Retina (tissue), 1 donor: ENCODE measurements around the gene HMGN4.
"Not testable (repeated sequence)": the region's sequence is repeated elsewhere in the genome, so short reads cannot be mapped to it uniquely, and the experiment has no call there.

Experiments
- DNase-seq: peaks from one replicate; pipeline ENCODE4 v3.0.0-alpha.2; 2016

Gene HMGN4

DNA sequence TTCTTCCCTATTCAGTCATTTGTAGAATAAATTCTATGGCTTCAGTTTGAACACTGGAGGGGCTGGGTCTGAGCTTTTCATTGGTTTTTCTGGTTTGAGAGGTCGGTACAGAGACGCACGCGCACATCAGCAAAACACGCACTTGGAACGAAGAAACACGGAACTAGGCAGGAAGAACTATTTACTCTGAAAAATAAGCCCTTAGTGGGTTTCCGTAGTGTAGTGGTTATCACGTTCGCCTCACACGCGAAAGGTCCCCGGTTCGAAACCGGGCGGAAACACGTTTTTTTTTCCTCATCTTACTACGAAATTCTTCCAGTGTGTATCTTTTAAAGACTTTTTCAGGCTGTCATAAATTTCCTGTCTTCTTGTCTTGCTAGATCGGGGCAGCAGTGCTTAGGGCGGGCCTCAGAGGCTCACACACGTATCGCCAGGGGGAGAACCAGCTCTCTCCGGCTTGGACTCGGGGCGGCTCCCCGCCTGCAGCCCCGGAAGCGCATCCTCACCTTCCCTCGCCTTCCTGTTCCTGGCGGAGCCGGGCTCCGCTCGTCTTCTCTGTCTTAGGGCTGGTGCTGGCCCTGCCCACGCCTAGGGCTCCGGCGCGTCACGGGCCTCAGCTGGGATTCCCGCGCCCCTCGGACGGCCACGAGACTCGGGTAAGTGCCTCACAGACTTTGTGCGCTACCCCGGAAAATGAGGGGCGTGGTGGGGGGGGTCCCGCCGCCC is at the start of gene HMGN4:
HMGN4 (plus strand) TSS at position 521 of the 726 bp plus-strand sequence. CDS start 6,841 bp downstream, outside the sequence.
- DNase-seq = peak; percentile 98

- DNase-seq = no peak
Observed at GRCh38 chr6:26489996-26490964, 47.9 kb upstream of the HMGN4 start.

- no peak for DNase-seq
Observed at GRCh38 chr6:26491604-26492003, 46.6 kb upstream of the HMGN4 start.

DNA sequence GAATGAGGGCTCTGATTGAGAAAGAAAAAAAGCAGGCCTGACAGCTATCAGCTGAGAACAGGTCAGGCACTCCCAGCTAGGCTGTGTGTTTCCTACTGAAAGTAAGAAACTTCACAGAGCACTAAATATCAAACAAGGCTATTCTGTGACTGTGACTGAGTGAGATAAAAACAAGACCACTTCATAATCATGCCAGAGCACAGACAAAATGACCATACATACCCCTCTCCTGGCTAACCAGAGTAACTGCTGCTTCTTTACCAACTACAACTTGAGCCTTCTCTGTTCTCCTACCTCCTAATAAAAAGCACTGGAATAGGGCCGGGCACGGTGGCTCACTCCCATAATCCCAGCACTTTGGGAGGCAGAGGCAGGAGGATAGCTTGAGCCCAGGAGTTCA is 44.9 kb upstream of the HMGN4 start:
- no peak for DNase-seq

GRCh38 chr6:26494117-26494516 is 44.0 kb upstream of the HMGN4 start:
- no peak for DNase-seq

- no peak for DNase-seq
Observed at GRCh38 chr6:26495281-26495680, 42.9 kb upstream of the HMGN4 start.

DNA sequence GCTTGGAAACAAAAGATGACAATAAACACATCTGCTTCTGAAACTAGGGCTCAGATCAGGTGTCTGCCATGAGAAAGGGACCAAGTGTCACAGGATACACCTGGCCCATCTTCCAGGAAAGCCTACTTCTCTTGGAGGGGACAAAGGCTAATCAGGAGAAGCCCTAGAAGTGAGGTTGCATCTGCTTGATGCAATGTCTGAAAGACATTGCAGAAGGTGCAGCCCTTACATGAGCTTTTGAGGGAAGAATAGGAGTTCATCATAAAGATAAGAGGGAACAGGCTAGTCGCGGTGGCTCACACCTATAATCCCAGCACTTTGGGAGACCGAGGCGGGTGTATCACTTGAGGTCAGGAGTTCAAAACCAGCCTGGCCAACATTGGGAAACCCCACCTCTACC is 40.6 kb upstream of the HMGN4 start:
- DNase-seq = no peak

DNA sequence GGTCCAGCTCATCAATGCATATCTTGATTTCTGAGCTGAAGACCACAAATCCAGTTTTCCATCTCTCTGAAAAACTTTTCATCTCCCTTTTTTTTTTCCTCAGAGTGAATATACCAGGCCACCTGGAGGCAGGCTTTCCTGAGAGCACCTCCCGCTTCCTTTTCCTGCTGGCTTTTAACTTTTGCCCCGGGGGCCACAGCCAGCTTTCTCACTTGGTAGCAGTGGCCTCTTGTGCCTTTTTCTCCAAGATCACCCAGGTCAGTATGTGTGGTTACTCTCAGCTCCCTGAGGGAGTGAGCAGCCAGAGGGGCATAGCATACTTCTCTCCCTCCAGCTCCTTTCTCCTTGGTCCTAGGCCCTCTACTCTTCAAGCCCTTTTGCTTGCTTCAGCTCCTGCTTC is 38.1 kb upstream of the HMGN4 start, which contains the start of gene BTN1A1:
BTN1A1 (plus strand) TSS at position 202 of the 400 bp plus-strand sequence. CDS start 984 bp downstream, outside the sequence.
- DNase-seq = no peak

GRCh38 chr6:26501482-26501986 is 36.6 kb upstream of the HMGN4 start:
- DNase-seq = peak; percentile 79

- DNase-seq = no peak
Observed at GRCh38 chr6:26502165-26502564, 36.0 kb upstream of the HMGN4 start.

DNA sequence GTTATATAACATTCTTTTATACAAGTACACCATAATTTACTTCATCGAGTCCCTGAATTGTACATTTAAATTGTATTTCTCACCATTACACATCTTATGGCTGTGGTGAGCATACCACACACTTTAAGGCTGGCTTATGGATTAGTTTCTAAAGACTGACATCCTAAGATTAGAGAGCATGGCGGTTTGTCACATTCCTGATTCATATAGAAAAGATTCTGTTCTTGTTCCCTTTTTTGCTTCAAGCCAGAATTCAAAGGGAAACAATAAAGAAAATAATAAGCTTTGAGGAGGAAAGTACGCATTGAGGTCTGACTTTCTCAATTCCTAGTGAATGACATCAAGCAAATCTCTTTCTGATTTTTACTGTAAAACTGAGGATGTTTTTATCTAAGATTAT is 35.5 kb upstream of the HMGN4 start:
- DNase-seq = no peak

GRCh38 chr6:26507658-26508057 is 30.5 kb upstream of the HMGN4 start:
- DNase-seq = no peak

DNA sequence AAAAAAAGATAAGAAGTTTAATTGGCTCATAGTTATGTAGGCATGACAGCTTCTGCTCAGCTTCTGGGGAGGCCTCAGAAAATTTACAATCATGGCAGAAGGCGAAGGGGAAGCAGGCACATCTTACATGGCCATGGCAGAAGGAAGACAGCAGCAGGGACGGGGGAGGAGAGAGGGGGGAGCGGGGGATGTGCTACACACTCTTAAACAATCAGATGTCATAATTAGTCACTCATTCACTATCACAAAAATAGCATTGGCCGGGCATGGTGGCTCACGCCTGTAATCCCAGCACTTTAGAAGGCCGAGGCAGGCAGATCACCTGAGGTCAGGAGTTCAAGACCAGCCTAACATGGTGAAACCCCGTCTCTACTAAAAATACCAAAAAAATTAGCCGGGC is 27.1 kb upstream of the HMGN4 start:
- DNase-seq = not testable (repeated sequence)

- DNase-seq = no peak
Observed at GRCh38 chr6:26514984-26515383, 23.2 kb upstream of the HMGN4 start.

DNA sequence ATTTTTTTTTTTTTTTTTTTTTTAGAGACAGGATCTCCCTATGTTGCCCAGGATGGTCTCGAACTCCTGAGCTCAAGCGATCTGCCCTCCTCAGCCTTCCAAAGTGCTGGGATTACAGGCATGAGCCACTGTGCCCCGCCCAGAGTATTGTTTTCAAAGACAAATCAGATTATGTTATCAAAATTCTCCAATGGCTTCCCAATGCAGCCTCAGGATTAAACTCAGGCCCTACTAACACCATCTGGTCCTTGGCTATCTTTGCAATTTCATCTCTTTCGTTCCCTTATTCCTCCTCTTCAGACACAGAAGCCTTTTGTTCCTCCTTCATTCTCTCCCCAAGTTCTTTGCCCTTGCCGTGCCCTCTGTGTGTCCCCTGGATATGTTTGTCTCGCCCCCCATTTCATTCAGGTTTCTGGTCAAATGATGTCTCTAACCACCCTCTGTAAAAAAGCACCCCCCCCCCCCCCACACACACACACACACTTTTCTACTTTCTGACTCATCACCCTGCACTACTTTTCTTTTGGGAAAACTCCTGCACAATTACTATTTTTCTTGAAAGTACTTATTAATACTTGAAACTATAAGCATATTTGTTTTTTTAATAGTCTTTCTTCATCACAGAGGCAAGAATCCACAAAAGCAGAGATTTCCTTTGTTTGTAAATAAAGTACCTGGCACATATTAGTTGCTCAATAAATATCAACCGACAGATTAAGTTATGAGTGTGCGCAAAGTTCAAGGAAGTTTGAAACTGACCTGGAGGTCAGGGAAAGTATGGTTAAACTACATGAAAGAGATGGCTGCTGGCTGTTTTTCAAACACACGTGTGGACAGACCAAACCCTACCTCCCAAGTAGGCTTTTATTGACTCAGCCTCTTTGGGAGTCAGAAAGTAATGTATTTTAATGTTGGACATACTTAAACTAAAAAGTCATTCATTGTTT is 21.4 kb upstream of the HMGN4 start:
- DNase-seq = no peak

- no peak for DNase-seq
Observed at GRCh38 chr6:26519359-26519758, 18.8 kb upstream of the HMGN4 start.

DNA sequence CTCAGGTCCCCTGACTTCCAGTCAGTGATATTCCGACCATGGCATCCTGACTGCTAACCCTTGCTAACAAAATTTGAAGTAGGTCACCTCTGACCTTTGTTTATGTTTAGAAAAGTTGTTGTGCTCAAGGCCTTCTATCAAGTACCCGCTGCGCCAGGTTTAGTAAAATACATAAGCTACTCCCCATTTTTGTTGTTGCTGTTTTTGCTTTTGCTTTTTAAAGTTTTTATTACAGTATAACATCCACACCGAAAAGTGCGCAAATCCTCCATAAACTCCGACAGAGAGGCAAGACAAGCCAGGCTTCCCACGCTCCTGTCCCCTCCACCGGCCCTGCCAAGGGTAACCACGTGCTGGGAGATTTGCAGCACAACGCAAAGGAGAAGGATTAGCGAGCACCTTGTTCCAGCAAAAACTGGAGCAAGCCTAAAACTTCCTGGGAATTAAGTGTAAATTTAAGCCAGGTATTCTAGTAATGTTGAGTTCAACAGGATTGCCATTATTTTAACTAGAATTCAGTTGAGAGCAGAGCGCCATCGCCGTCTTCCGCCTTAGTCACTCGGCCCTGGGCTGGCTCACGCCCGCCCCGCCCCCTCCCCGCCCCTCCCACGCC is 17.8 kb upstream of the HMGN4 start:
- peak; percentile 90 for DNase-seq

- peak; percentile 91 for DNase-seq
Observed at GRCh38 chr6:26520850-26521599, 17.1 kb upstream of the HMGN4 start.

- peak; percentile 94 for DNase-seq
Observed at GRCh38 chr6:26521600-26522391, 16.4 kb upstream of the HMGN4 start.
